ENCODE data around the gene ARAP3. TPM values are rescaled to one million over a fixed set of nuclear protein-coding genes. Genes with fewer than 3 reads are reported as not detected.
A peak's percentile ranks its signal among the peaks of the same experiment; 100 is the strongest.

ARAP3 gene
- total RNA-seq, 1 donor from 2014 or later = 5.2 TPM

DNA sequence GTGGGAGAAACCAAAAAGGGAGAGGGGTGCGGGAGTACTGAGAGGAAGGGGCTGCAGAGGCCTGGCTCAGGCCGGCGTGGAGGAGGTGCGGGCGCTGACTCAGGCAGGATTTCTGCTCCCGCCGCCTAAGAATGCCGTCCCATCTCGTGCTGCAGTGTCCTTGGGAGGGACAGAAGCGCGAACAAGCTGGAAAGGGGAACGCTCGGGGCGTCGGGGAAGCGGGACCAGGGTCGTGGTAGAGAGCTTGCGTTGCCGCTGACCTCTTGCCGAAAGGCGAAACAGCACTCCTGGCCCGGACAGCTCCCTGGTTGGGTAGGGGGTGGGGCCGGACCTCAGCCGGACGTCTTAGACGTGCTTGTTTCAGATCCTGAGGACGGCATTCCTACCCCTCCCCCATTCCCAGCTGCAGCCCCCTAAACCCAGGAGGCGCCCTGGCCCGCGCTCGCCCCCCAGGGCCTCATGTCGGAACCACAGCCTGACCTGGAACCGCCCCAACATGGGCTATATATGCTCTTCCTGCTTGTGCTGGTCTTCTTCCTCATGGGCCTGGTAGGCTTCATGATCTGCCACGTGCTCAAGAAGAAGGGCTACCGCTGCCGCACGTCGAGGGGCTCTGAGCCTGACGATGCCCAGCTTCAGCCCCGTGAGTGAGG lies 44.1 kb downstream of the ARAP3 start:
- Histone ChIP-seq H3K36me3 (ENCODE audit: control insufficient read depth in 3 of 3, insufficient read depth in 3 of 3, low read length in 3 of 3) (peaks cover 0 to 7% (median 6%) of the 10 kb centered on the region in 3 donors), H3K9ac (ENCODE audit: low read depth in 1 of 3, low read length in 3 of 3) (peak overlapping the region in 1 of 3 donors; percentile 95), H3K4me3 (ENCODE audit: low read length in 3 of 3) (peak overlapping the region; percentile 91 to 98 (median 95)), H3K27ac (ENCODE audit: low read depth, low read length) (no peak overlapping the region), H3K4me1 (ENCODE audit: control insufficient read depth in 3 of 3, insufficient read depth in 3 of 3, low read length in 3 of 3) (peaks cover 25 to 35% (median 25%) of the 10 kb centered on the region in 3 donors), H3K9me3 (ENCODE audit: control insufficient read depth in 3 of 3, low read length in 3 of 3) (no peaks in the 10 kb centered on the region), H3K27me3 (ENCODE audit: control insufficient read depth in 3 of 3, insufficient read depth in 3 of 3, low read length in 3 of 3) (peaks cover 0 to 16% (median 12%) of the 10 kb centered on the region in 3 donors)

DNA sequence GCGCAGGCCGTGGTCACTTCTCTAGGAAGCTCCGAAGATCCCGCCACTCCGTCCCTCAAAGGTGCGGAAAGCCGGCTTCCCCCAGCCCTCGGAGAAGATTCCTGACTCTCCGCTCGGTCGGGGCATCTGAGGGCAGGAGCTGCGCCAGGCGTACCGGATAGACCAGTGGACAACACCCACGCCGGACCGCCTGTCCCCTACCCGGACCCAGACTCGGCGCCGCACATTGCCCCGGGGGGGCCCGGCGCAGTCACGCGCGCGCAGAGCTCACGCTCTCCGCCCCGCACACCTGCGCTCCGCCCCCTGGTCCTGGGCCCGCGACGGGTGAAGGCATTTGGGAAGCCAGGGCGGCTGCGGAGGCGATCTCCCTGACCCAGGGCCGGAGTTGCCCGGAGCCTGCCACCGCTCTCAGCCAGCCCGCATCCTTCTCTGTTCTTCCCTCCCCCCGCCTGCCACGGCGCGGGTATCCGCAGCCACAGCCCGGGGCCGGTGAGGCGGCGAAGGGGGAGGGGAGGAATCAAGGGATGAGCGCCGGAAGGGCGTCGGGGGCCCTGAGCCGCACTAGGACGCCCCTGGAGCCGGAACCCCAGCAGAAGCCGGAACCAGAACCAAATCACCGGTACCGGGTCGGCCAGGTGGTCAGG lies 44.8 kb downstream of the ARAP3 start:
- Histone ChIP-seq H3K9me3 (ENCODE audit: control insufficient read depth in 3 of 3, low read length in 3 of 3) (no peaks in the 10 kb centered on the region), H3K4me1 (ENCODE audit: control insufficient read depth in 3 of 3, insufficient read depth in 3 of 3, low read length in 3 of 3) (peaks cover 25 to 35% (median 25%) of the 10 kb centered on the region in 3 donors), H3K27me3 (ENCODE audit: control insufficient read depth in 3 of 3, insufficient read depth in 3 of 3, low read length in 3 of 3) (peaks cover 0 to 16% (median 12%) of the 10 kb centered on the region in 3 donors), H3K4me3 (ENCODE audit: low read length in 3 of 3) (peak overlapping the region; percentile 91 to 98 (median 95)), H3K27ac (ENCODE audit: low read depth, low read length) (no peak overlapping the region), H3K36me3 (ENCODE audit: control insufficient read depth in 3 of 3, insufficient read depth in 3 of 3, low read length in 3 of 3) (peaks cover 4 to 12% (median 9%) of the 10 kb centered on the region in 3 donors), H3K9ac (ENCODE audit: low read depth in 1 of 3, low read length in 3 of 3) (peak overlapping the region; percentile 20 to 95 (median 62))

- peak within 1 kb of the TSS; percentile 91 to 98 (median 95) for H3K4me3 ChIP-seq (ENCODE audit: low read length in 3 of 3)
- H3K4me1 ChIP-seq (ENCODE audit: control insufficient read depth in 3 of 3, insufficient read depth in 3 of 3, low read length in 3 of 3) = peaks cover 25 to 35% (median 25%) of the 10 kb centered on the region in 3 donors
- peaks cover 0 to 16% (median 12%) of the 10 kb centered on the region in 3 donors for H3K27me3 ChIP-seq (ENCODE audit: control insufficient read depth in 3 of 3, insufficient read depth in 3 of 3, low read length in 3 of 3)
- peak within 1 kb of the TSS; percentile 92 to 95 (median 92) for H3K9ac ChIP-seq (ENCODE audit: low read depth in 1 of 3, low read length in 3 of 3)
- H3K27ac ChIP-seq (ENCODE audit: low read depth, low read length) = peak within 1 kb of the TSS; percentile 76
- H3K36me3 ChIP-seq (ENCODE audit: control insufficient read depth in 3 of 3, insufficient read depth in 3 of 3, low read length in 3 of 3) = peaks cover 4 to 12% (median 9%) of the 10 kb centered on the region in 3 donors
- H3K9me3 ChIP-seq (ENCODE audit: control insufficient read depth in 3 of 3, low read length in 3 of 3) = no peaks in the 10 kb centered on the region
These were observed 45.5 kb downstream of the ARAP3 start, which contains the start of the genes HDAC3 and RELL2 for GRCh38 chr5:141636413-141637122. Gene HDAC3 (minus strand): TSS chr5:141636849. CDS start chr5:141636790, 59 bp downstream. Gene RELL2 (plus strand): TSS chr5:141636997. CDS start chr5:141638226, 1,229 bp downstream.

GRCh38 chr5:141636106-141636412 lies 46.0 kb downstream of the ARAP3 start:
- Histone ChIP-seq H3K9ac (ENCODE audit: low read depth in 1 of 3, low read length in 3 of 3) (peak overlapping the region; percentile 92 to 95 (median 92)), H3K27ac (ENCODE audit: low read depth, low read length) (peak overlapping the region; percentile 76), H3K27me3 (ENCODE audit: control insufficient read depth in 3 of 3, insufficient read depth in 3 of 3, low read length in 3 of 3) (peaks cover 0 to 16% (median 12%) of the 10 kb centered on the region in 3 donors)

DNA sequence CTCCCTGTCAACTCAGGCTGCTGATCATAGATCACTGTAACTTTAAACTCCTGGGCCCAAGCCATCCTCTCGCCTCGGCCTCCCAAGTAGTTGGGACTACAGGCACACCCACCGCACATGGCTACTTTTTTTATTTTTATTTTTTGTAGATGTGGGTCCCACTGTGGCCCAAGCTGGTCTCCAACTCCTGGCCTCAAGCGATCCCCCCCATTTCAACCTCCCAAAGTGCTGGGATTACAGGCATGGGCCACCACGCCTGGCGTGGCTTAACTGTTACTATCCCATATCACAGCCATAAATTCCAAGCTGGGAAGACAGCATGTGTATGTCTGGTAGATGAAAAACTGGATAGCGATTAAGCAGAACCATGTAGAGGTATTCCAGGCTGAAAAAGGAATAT lies 46.4 kb downstream of the ARAP3 start:
- Histone ChIP-seq H3K27ac (ENCODE audit: low read depth, low read length) (peak overlapping the region; percentile 76), H3K27me3 (ENCODE audit: control insufficient read depth in 3 of 3, insufficient read depth in 3 of 3, low read length in 3 of 3) (peaks cover 0 to 16% (median 12%) of the 10 kb centered on the region in 3 donors)

More at GRCh38 chr5:141636106-141636412, 46.0 kb downstream of the ARAP3 start:
- Histone ChIP-seq H3K4me1 (ENCODE audit: control insufficient read depth in 3 of 3, insufficient read depth in 3 of 3, low read length in 3 of 3) (peaks cover 25 to 35% (median 25%) of the 10 kb centered on the region in 3 donors), H3K9me3 (ENCODE audit: control insufficient read depth in 3 of 3, low read length in 3 of 3) (no peaks in the 10 kb centered on the region), H3K4me3 (ENCODE audit: low read length in 3 of 3) (peak overlapping the region; percentile 91 to 98 (median 95)), H3K36me3 (ENCODE audit: control insufficient read depth in 3 of 3, insufficient read depth in 3 of 3, low read length in 3 of 3) (peaks cover 4 to 15% (median 9%) of the 10 kb centered on the region in 3 donors)

GRCh38 chr5:141634720-141635119 lies 47.3 kb downstream of the ARAP3 start:
- Histone ChIP-seq H3K4me3 (ENCODE audit: low read length in 3 of 3) (no peak overlapping the region), H3K4me1 (ENCODE audit: control insufficient read depth in 3 of 3, insufficient read depth in 3 of 3, low read length in 3 of 3) (peaks cover 25 to 35% (median 25%) of the 10 kb centered on the region in 3 donors), H3K27me3 (ENCODE audit: control insufficient read depth in 3 of 3, insufficient read depth in 3 of 3, low read length in 3 of 3) (peaks cover 0 to 16% (median 12%) of the 10 kb centered on the region in 3 donors), H3K27ac (ENCODE audit: low read depth, low read length) (no peak overlapping the region), H3K9me3 (ENCODE audit: control insufficient read depth in 3 of 3, low read length in 3 of 3) (no peaks in the 10 kb centered on the region), H3K36me3 (ENCODE audit: control insufficient read depth in 3 of 3, insufficient read depth in 3 of 3, low read length in 3 of 3) (peaks cover 9 to 24% (median 10%) of the 10 kb centered on the region in 3 donors), H3K9ac (ENCODE audit: low read depth in 1 of 3, low read length in 3 of 3) (no peak overlapping the region)

More for the DNA sequence above, 46.4 kb downstream of the ARAP3 start:
- Histone ChIP-seq H3K9me3 (ENCODE audit: control insufficient read depth in 3 of 3, low read length in 3 of 3) (no peaks in the 10 kb centered on the region), H3K4me1 (ENCODE audit: control insufficient read depth in 3 of 3, insufficient read depth in 3 of 3, low read length in 3 of 3) (peaks cover 25 to 35% (median 25%) of the 10 kb centered on the region in 3 donors), H3K36me3 (ENCODE audit: control insufficient read depth in 3 of 3, insufficient read depth in 3 of 3, low read length in 3 of 3) (peaks cover 4 to 18% (median 9%) of the 10 kb centered on the region in 3 donors), H3K4me3 (ENCODE audit: low read length in 3 of 3) (peak overlapping the region; percentile 91 to 98 (median 95)), H3K9ac (ENCODE audit: low read depth in 1 of 3, low read length in 3 of 3) (peak overlapping the region; percentile 92 to 95 (median 92))

- Histone ChIP-seq H3K36me3 (ENCODE audit: control insufficient read depth in 3 of 3, insufficient read depth in 3 of 3, low read length in 3 of 3) (peaks cover 10 to 31% (median 17%) of the 10 kb centered on the region in 3 donors), H3K9me3 (ENCODE audit: control insufficient read depth in 3 of 3, low read length in 3 of 3) (no peaks in the 10 kb centered on the region), H3K9ac (ENCODE audit: low read depth in 1 of 3, low read length in 3 of 3) (no peak overlapping the region), H3K4me3 (ENCODE audit: low read length in 3 of 3) (no peak overlapping the region), H3K4me1 (ENCODE audit: control insufficient read depth in 3 of 3, insufficient read depth in 3 of 3, low read length in 3 of 3) (peaks cover 25 to 35% (median 25%) of the 10 kb centered on the region in 3 donors), H3K27me3 (ENCODE audit: control insufficient read depth in 3 of 3, insufficient read depth in 3 of 3, low read length in 3 of 3) (peaks cover 0 to 14% (median 12%) of the 10 kb centered on the region in 3 donors), H3K27ac (ENCODE audit: low read depth, low read length) (no peak overlapping the region)
These were observed 48.0 kb downstream of the ARAP3 start for GRCh38 chr5:141633871-141634561.

GRCh38 chr5:141632650-141633049 lies 49.4 kb downstream of the ARAP3 start:
- H3K4me1 ChIP-seq (ENCODE audit: control insufficient read depth in 3 of 3, insufficient read depth in 3 of 3, low read length in 3 of 3) = peaks cover 20 to 27% (median 21%) of the 10 kb centered on the region in 3 donors
- no peak overlapping the region for H3K9ac ChIP-seq (ENCODE audit: low read depth in 1 of 3, low read length in 3 of 3)
- H3K9me3 ChIP-seq (ENCODE audit: control insufficient read depth in 3 of 3, low read length in 3 of 3) = no peaks in the 10 kb centered on the region
- H3K27ac ChIP-seq (ENCODE audit: low read depth, low read length) = no peak overlapping the region
- H3K27me3 ChIP-seq (ENCODE audit: control insufficient read depth in 3 of 3, insufficient read depth in 3 of 3, low read length in 3 of 3) = peaks cover 0 to 3% (median under 1%) of the 10 kb centered on the region in 3 donors
- no peak overlapping the region for H3K4me3 ChIP-seq (ENCODE audit: low read length in 3 of 3)
- H3K36me3 ChIP-seq (ENCODE audit: control insufficient read depth in 3 of 3, insufficient read depth in 3 of 3, low read length in 3 of 3) = peaks cover 22 to 44% (median 31%) of the 10 kb centered on the region in 3 donors

- no peak overlapping the region for H3K4me3 ChIP-seq (ENCODE audit: low read length in 3 of 3)
- H3K4me1 ChIP-seq (ENCODE audit: control insufficient read depth in 3 of 3, insufficient read depth in 3 of 3, low read length in 3 of 3) = peaks cover 7 to 12% (median 10%) of the 10 kb centered on the region in 3 donors
- no peaks in the 10 kb centered on the region for H3K9me3 ChIP-seq (ENCODE audit: control insufficient read depth in 3 of 3, low read length in 3 of 3)
- no peak overlapping the region for H3K9ac ChIP-seq (ENCODE audit: low read depth in 1 of 3, low read length in 3 of 3)
- H3K27ac ChIP-seq (ENCODE audit: low read depth, low read length) = no peak overlapping the region
- H3K27me3 ChIP-seq (ENCODE audit: control insufficient read depth in 3 of 3, insufficient read depth in 3 of 3, low read length in 3 of 3) = no peaks in the 10 kb centered on the region
- H3K36me3 ChIP-seq (ENCODE audit: control insufficient read depth in 3 of 3, insufficient read depth in 3 of 3, low read length in 3 of 3) = peaks cover 31 to 57% (median 43%) of the 10 kb centered on the region in 3 donors
These were observed 51.4 kb downstream of the ARAP3 start for GRCh38 chr5:141630570-141631140.

All from skeletal muscle tissue (tissue), 4 donors.